ENCODE data around the gene TLE4.

The TLE4 gene

GRCh38 chr9:79700607-79701360 is 129.0 kb downstream of the TLE4 start:
- Histone ChIP-seq H3K9me3 (replicated peaks; ENCODE audit: insufficient read depth, low read length) (no peaks in the 10 kb centered on the region), H4K20me1 (ENCODE audit: insufficient read depth, low read length) (no peaks in the 10 kb centered on the region), H3K9ac (ENCODE audit: low read length) (no peak overlapping the region), H3K27ac (ENCODE audit: low read length) (no peak overlapping the region), H3K79me2 (ENCODE audit: low read length) (no peaks in the 10 kb centered on the region), H3K27me3 (replicated peaks; ENCODE audit: insufficient read depth, low read length) (no peaks in the 10 kb centered on the region), H3K36me3 (replicated peaks; ENCODE audit: insufficient read depth, low read length) (no peaks in the 10 kb centered on the region), H3K4me3 (ENCODE audit: low read length) (no peak overlapping the region), H3K9me2 (replicated peaks; ENCODE audit: insufficient read depth, low read length) (no peaks in the 10 kb centered on the region), H3K4me1 (ENCODE audit: low read length) (no peaks in the 10 kb centered on the region), H3K4me2 (ENCODE audit: low read depth, low read length) (no peak overlapping the region), H2AFZ (ENCODE audit: low read length) (no peak overlapping the region), H3F3A (ENCODE audit: insufficient read depth, low read length) (no peaks in the 10 kb centered on the region)
- TF ChIP-seq CTCF (IDR thresholded peaks at IDR 0.05; ENCODE audit: low read length) = no peak
- TF ChIP-seq EZH2 (optimal IDR thresholded peaks at IDR 0.05; ENCODE audit: low read depth, low read length) = no peak
- TF ChIP-seq EZH2phosphoT487 (IDR thresholded peaks at IDR 0.05; ENCODE audit: low read length) = no peak
- DNase-seq = no peak

- Histone ChIP-seq H4K20me1 (ENCODE audit: insufficient read depth, low read length) (no peaks in the 10 kb centered on the region), H3K4me3 (ENCODE audit: low read length) (no peak overlapping the region), H3K4me2 (ENCODE audit: low read depth, low read length) (no peak overlapping the region), H2AFZ (ENCODE audit: low read length) (no peak overlapping the region), H3K36me3 (replicated peaks; ENCODE audit: insufficient read depth, low read length) (no peaks in the 10 kb centered on the region), H3K27me3 (replicated peaks; ENCODE audit: insufficient read depth, low read length) (no peaks in the 10 kb centered on the region), H3K4me1 (ENCODE audit: low read length) (no peaks in the 10 kb centered on the region), H3K9me2 (replicated peaks; ENCODE audit: insufficient read depth, low read length) (no peaks in the 10 kb centered on the region), H3K9ac (ENCODE audit: low read length) (no peak overlapping the region), H3K27ac (ENCODE audit: low read length) (no peak overlapping the region), H3F3A (ENCODE audit: insufficient read depth, low read length) (no peaks in the 10 kb centered on the region), H3K9me3 (replicated peaks; ENCODE audit: insufficient read depth, low read length) (no peaks in the 10 kb centered on the region), H3K79me2 (ENCODE audit: low read length) (no peaks in the 10 kb centered on the region)
- no peak for DNase-seq
- TF ChIP-seq EZH2phosphoT487 (IDR thresholded peaks at IDR 0.05; ENCODE audit: low read length) (no peak), CTCF (IDR thresholded peaks at IDR 0.05; ENCODE audit: low read length) (no peak), EZH2 (optimal IDR thresholded peaks at IDR 0.05; ENCODE audit: low read depth, low read length) (no peak)
Observed at GRCh38 chr9:79701651-79702050, 129.9 kb downstream of the TLE4 start.

- H3K4me2 ChIP-seq (ENCODE audit: low read depth, low read length) = no peak overlapping the region
- no peak overlapping the region for H3K27ac ChIP-seq (ENCODE audit: low read length)
- no peaks in the 10 kb centered on the region for H3F3A ChIP-seq (ENCODE audit: insufficient read depth, low read length)
- H3K4me3 ChIP-seq (ENCODE audit: low read length) = no peak overlapping the region
- no peaks in the 10 kb centered on the region for H3K79me2 ChIP-seq (ENCODE audit: low read length)
- H3K9me2 ChIP-seq (replicated peaks; ENCODE audit: insufficient read depth, low read length) = no peaks in the 10 kb centered on the region
- H4K20me1 ChIP-seq (ENCODE audit: insufficient read depth, low read length) = no peaks in the 10 kb centered on the region
- no peak overlapping the region for H3K9ac ChIP-seq (ENCODE audit: low read length)
- no peaks in the 10 kb centered on the region for H3K36me3 ChIP-seq (replicated peaks; ENCODE audit: insufficient read depth, low read length)
- H3K9me3 ChIP-seq (replicated peaks; ENCODE audit: insufficient read depth, low read length) = no peaks in the 10 kb centered on the region
- H2AFZ ChIP-seq (ENCODE audit: low read length) = no peak overlapping the region
- H3K27me3 ChIP-seq (replicated peaks; ENCODE audit: insufficient read depth, low read length) = no peaks in the 10 kb centered on the region
- no peak for DNase-seq
- no peaks in the 10 kb centered on the region for H3K4me1 ChIP-seq (ENCODE audit: low read length)
- TF ChIP-seq EZH2phosphoT487 (IDR thresholded peaks at IDR 0.05; ENCODE audit: low read length) (no peak), EZH2 (optimal IDR thresholded peaks at IDR 0.05; ENCODE audit: low read depth, low read length) (no peak), CTCF (IDR thresholded peaks at IDR 0.05; ENCODE audit: low read length) (no peak)
Observed at GRCh38 chr9:79705704-79706103, 133.9 kb downstream of the TLE4 start.
